Body of pancreas (tissue), 4 donors: ENCODE results near the gene RAB25.

Source experiments
- POLR2A ChIP-seq, 3 donors: fragments of 450-650 bp; IDR thresholded peaks; one replicate each; pipeline ENCODE4 v1.6.1; 2016; ENCODE audit warnings: antibody characterized with exemption in 3 of 3, mild to moderate bottlenecking in 2 of 3
- TF ChIP-seq, protein P1 (sequence below), 7 experiments: fragments of 450-650 bp in 4 of 7; fragments of 200-600 bp in 3 of 7; sonication (generic) in 3 of 7; IDR thresholded peaks; one replicate each; pipeline ENCODE4 v1.5.1; 2016 to 2019; ENCODE audit warnings: antibody characterized with exemption in 7 of 7

DNA sequence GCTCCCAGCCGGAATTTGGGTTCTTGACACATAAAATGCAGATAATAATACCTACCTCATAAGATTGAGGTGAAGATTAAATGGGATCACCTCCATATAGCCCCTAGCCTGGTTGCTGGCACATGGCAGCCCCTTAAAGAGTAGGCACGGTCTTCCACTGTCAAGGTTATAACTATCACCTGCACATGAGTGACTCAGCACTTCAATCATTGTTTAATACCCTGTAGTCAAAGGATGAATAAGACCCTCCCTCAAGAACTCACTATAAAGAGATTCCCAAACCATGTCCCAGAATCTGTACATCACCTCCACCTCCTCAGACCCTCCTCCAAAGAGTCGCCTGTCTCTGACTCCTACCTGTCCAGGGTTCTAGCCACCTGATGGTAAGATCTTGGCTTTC lies 47.1 kb downstream of the RAB25 start:
- TF ChIP-seq, protein P1, sequence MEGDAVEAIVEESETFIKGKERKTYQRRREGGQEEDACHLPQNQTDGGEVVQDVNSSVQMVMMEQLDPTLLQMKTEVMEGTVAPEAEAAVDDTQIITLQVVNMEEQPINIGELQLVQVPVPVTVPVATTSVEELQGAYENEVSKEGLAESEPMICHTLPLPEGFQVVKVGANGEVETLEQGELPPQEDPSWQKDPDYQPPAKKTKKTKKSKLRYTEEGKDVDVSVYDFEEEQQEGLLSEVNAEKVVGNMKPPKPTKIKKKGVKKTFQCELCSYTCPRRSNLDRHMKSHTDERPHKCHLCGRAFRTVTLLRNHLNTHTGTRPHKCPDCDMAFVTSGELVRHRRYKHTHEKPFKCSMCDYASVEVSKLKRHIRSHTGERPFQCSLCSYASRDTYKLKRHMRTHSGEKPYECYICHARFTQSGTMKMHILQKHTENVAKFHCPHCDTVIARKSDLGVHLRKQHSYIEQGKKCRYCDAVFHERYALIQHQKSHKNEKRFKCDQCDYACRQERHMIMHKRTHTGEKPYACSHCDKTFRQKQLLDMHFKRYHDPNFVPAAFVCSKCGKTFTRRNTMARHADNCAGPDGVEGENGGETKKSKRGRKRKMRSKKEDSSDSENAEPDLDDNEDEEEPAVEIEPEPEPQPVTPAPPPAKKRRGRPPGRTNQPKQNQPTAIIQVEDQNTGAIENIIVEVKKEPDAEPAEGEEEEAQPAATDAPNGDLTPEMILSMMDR (IDR thresholded peaks at IDR 0.05): no peak
- TF ChIP-seq POLR2A (IDR thresholded peaks at IDR 0.05): no peak
